Measurements from ENCODE around the gene GCLC.
"Not testable (repeated sequence)": the region's sequence is repeated elsewhere in the genome, so short reads cannot be mapped to it uniquely, and the experiment has no call there.

GCLC gene
- long read RNA-seq, donor 1, partial matches to known transcripts: 0 of 1 reads
- long read RNA-seq, donor 1, other reads (novel, unspliced or antisense): 0 of 1 reads
- long read RNA-seq, donor 2, partial matches to known transcripts: 0 of 2 reads
- long read RNA-seq, donor 2, other reads (novel, unspliced or antisense): 0 of 2 reads
- long read RNA-seq, donor 3: 0 reads
- long read RNA-seq, donor 4, partial matches to known transcripts: 0 of 7 reads
- long read RNA-seq, donor 4, other reads (novel, unspliced or antisense): 0 of 7 reads
- long read RNA-seq, donor 5, partial matches to known transcripts: 7 of 9 reads
- long read RNA-seq, donor 5, other reads (novel, unspliced or antisense): 0 of 9 reads
- long read RNA-seq, donor 6, partial matches to known transcripts: 0 of 3 reads
- long read RNA-seq, donor 6, other reads (novel, unspliced or antisense): 0 of 3 reads
- long read RNA-seq, donor 7, partial matches to known transcripts: 0 of 6 reads
- long read RNA-seq, donor 7, other reads (novel, unspliced or antisense): 0 of 6 reads
- long read RNA-seq, donor 8, partial matches to known transcripts: 0 of 1 reads
- long read RNA-seq, donor 8, other reads (novel, unspliced or antisense): 0 of 1 reads

DNA sequence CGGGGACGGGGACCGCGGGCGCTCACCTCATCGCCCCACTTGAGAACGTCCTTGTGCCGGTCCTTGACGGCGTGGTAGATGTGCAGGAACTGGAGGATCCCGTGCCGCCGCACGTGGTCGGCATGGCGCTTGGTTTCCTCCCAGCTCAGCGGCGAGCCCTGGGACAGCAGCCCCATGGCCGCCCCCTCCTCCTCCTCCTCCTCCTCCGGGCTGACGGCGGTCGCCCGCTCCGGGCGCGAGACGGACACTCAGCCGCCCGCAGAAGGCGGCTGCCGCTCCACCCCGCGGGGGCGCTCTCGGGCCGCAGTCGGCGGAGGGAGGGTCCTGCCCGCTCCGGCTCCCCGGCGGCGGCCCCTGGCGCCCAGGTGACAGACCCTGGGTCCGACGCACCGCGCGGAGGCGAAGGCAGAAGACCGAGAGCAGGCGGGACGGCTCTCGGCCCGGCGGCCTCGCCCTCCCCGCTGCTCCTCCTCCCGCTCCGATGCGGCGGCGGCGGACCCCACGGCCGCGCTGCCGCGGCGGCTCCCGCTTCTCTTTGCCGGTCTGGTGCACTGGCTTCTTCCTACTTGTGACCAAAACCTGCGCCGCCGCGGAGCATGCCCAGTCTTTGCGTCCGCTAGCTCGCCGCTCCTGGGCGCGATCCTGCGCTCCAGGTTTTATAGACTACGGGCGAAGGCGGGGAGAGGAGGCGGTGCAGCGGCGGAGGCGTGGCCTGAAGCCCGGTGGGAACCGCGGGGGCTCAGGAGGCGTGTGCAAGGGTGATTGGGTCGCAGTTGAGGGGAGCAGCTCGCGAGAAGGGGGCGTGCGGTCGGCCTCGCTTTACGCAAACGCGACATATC lies at the start of gene GCLC:
TSS of gene GCLC (minus strand) at position 632 of the 839 bp plus-strand sequence. CDS start at position 176, 456 bp downstream.
- DNase-seq: peak; percentile 99

DNA sequence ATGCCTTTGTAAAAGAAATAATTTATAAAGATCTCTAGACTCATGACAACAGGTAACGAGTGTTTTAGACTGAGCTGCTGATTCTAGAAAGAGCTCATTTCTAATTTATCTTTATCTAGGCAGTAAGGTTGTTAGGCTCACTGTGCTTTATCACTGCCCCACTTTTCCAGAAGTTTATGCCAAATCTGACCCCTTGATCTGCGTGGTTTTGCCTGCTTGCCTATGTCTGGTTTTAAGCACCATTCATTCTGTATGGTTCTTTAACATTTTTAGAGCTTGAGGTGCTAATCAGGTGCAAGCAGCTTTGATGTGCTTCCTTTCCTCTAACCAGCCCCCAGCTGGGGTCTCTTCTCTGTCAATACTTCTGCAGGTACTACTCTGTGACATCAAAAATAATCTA lies 49.7 kb upstream of the GCLC start:
- no peak for DNase-seq

DNA sequence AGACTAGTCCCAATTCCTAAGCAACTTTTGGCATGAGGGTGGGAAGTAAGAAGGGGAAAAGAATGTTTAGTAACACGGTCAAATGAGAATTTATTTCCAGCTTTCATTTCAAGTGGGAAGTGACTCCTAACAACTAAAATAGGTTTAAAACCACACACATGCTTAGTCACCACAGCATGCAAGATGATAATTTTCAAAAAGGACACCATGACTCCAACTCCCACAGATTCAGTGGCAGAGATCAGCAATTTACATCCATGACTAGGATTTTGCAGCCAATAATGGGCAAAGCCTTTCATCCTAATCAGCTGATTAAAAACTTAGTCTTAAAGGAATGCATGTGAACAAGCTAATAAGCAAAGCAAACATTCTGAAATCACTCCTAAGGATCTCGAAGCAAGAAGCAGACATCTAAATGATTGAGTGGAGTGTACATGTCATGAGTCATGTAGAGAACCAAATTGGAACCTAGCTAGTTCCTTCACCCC lies 48.1 kb upstream of the GCLC start:
- DNase-seq: no peak

GRCh38 chr6:53591873-53592272 lies 47.0 kb upstream of the GCLC start:
- no peak for DNase-seq

DNA sequence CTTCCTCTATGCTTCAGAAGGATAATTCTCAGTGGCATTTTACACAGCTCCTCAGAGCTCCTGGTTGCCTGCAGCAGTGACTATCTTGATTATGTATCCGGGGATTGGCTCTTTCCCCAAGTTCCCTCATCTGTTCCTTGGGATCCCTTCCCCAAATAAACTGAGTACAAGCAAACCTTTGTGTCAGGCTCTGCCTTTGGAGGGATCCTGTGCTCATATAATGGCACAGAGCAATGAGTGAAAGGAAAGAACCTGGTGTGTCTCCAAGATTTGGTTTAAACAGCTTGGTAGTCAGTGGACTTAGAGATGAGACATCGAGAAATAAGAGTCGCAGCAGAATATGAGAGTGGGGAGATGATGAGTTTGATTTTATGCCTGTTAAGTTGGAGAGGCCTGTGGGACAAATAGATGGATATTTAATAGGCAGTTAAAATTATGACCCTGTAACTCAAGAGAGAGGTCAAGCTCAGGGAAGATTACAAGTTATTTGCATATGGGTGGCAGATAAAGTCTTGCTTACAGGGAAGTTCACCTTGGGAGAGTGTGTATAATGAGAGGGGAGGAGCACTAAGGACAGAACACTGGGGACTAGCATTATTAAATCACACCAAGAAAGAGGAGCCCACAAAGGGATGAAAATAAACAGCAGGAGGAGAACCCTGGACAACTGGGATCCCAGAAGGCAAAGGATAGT lies 44.1 kb upstream of the GCLC start:
- no peak for DNase-seq

DNA sequence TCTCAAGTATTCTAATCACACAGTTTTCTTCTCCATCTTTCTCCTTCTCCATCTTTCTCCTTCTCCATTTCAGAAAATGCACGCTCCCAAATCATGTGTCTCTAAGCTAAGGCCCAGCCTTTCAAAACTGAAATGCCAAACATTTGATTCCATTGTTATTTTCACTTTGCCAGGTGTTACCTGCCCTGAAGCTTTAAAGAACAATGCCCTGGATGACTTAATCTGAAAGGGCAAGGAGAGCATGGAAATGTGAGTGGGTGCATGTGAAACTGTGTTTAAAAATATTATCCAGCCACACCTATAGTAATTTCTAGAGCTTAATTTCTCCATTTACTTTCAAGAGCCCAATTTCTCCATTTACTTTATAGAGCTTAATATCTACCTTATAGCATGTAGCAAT lies 42.4 kb upstream of the GCLC start:
- DNase-seq: no peak

DNA sequence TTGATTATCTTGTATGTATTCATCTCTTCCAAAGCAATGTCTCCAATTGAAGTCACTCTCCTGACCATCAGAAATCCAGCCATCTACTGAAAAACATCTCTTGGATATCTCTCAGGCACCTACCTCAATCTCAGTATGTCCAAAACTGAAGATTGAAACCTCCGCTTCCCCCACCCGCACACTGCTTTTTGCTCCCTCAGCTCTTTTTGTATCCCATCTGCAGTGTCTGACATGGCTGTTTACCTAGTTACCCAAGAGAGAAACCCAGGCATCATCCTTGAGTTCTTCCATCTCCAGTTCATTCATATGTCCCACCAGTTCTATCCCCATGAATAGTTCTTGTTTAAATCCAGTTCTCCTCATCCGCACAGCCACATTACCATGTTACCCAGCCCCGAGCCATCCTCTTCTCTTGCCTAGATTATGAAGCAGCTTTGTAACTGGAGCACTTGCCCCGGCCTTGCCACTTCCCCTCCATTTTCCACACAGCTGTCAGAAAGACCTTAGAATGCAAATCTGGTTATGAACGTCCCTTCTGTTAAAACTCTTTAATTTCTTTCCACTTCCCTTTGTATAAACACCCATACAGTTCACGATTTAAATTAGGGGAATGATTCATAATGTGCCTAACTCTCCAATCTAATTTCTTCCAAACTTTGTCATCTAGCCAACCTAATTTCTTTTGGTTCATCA lies 40.5 kb upstream of the GCLC start:
- no peak for DNase-seq

DNA sequence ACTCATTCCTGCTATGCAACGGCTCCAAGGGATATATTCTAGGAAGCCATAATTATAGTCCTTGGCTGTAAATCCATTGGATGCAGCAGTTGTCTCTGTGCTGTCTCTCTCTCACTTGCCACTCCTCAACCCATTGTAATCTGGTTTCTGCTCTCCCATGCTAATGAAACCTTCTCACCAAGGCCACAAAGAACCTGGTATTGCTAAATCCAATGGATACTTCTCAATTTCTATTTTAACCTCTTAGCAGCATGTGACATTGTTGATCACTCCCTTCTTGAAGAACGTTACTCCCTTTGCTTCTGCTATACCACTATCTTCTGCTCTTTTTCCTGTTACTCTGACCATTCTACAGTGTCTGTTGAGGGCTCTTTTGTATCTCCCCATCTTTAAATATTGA lies 39.8 kb upstream of the GCLC start:
- DNase-seq: no peak

DNA sequence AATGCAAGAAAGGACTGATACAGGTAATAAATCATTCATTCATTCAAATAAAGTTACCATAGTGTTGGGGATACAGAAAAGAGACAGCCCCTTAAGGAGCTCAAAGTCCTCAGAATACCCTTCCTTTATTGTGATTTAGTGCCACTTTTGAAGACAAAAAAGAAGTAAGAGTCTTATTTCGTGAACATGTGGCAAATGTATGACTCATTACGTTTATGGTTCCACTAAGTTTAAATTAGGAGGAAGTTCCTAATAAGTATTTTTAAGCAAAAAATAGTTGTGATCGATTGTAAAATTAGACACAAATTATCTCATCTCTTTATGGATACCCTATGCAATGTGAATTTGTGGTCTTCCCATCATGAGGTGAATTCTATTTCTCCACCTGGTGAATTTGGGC lies 38.5 kb upstream of the GCLC start:
- no peak for DNase-seq

DNA sequence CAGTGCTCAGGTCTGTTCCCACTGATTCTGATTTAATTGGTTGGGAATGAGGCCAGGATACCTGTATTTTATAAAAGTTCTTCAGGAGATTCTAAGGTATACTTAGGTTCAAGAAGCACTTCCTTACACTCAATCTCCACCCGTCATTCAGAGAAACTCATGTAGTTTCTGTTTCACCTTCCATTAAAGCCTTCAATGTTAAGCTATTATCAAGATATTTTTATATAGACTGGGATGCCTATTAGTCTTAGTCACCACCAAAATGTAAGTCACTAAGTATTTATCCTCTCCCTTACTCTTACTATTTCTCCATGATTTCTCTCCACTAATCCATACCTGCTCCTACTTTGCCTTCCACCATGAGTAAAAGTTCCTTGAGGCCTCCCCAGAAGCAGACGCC lies 38.1 kb upstream of the GCLC start:
- DNase-seq: no peak

DNA sequence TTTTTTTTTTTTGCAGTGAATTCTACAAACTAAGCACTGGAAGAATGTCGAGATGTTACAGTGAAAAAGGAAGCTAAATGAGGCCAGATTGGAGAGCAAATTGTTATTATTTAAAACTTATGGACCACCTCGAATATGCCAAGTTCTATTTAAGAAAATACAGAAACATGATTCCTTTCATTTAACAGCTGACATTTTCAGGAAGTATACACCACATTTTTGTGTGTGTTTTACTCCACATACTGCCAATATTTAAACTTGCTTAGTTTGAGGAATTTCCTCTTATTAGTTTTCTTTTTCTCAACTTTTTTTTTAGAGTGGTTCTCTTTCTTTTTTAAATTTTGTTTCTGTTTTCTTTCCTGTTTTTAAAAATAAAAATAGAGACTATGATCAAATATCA lies 37.0 kb upstream of the GCLC start:
- no peak for DNase-seq

GRCh38 chr6:53581173-53581773 lies 36.4 kb upstream of the GCLC start:
- DNase-seq: peak; percentile 25

DNA sequence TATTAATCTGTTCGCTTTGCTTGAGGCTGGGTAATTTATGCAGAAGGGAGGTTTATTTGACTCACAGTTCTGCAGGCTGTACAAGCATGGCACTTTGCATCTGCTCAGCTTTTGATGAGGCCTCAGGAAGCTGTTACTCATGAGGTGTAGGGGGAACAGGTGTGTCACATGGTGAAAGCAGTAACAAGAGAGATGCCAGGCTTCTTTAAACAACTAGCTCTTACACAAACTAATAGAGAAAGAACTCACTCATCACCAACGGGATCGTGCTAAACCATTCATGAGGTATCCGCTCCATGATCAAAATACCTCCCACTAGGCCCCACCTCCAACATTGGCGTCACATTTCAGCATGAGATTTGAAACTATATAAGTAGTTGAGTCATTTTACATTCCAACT lies 34.4 kb upstream of the GCLC start:
- DNase-seq: no peak

DNA sequence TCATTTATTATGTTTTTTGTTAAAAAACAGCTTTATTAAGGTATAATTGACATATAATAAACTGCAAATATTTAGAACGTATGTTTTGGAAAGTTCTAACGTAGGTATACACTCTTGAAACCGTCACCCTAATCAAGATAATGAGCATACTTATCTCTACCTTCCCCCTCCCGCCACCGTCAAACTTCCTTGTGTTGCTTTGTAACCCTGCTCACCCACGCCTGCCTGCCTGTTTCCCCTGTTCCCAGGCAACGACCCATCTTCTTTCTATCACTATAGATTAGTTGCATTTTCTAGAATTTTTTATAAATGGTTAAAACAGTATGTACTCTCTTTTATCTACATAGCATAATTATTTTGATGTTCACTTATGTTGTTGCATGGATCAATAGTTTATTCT lies 33.5 kb upstream of the GCLC start:
- no peak for DNase-seq

GRCh38 chr6:53573299-53573698 lies 28.4 kb upstream of the GCLC start:
- DNase-seq: no peak

DNA sequence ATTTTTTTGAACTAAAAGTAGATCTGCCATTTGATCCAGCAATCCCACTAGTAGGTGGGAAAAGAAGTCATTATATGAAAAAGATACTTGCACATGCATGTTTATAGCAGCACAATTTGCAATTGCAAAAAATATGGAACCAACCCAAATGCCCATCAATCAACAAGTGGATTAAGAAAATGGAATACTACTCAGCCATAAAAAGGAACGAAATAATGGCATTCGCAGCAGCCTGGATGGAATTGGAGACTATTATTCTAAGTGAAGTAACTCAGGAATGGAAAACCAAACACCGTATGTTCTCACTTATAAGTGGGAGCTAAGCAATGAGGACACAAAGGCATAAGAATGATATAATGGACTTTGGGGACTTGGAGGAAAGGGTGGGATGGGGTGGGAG lies 27.5 kb upstream of the GCLC start:
- DNase-seq: not testable (repeated sequence)

DNA sequence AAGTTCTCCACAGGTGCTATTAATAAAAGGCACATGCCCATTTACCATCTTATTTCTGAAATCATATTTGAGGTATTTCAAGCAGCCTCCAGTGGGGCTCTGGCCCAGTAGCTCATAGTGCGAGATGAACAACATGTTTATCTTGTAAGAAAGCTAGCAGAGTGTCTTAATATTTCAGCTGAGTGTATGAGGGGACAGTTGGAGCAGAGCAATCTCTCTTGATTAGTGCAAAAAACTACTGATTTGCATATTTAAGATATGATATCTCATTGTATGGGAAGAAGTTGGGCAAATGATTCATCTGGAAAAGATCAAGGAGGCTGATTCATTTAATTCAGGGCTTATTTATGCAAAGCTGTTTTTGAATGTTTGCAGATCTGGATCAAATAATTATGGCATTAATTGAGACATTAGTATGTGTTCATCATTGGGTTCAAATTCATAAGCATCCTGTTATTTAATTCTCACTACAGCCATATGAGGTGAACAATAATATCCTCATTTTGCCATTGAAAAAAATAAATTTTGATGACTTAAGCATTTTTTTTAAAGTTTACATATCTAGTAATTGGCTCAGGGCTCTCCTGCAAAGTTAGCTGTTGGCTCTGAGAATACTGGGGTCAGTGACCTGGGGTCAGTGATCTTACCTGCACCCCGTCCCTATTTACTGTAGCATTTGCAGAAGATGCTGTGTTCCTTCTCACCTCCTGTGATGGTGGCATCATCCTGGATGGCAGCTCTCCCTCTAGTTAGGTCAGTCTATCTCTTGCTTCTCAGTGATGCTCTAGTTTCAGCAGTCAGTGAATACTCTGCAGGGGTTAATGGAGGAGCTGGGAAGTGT lies 24.1 kb upstream of the GCLC start:
- no peak for DNase-seq

GRCh38 chr6:53567701-53568100 lies 22.8 kb upstream of the GCLC start:
- no peak for DNase-seq

DNA sequence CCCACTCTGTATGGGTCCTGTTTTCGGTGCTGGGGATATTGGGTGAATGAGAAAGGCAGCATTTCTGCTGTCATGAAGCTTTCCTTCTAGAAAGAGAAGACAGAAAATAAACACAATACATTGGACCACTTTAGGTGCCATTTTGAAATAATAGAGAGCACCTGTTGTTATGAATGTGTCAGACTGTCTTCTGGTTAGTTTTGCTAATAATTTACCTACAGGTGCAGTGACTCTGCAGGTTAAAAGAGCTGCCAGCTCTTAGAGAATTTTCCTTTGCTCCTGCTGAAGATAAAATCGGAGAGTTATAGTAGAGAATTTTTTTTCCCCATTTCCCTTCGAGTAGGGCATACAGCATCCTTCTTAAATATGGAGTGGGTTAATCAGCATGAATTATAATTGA lies 21.9 kb upstream of the GCLC start:
- no peak for DNase-seq

- no peak for DNase-seq
Measured at GRCh38 chr6:53565886-53566285, 21.0 kb upstream of the GCLC start.
